ENCODE data around the gene KRT15. TPM values are rescaled to one million over a fixed set of nuclear protein-coding genes. Genes with fewer than 3 reads are reported as not detected.

Gene KRT15
- total and polyA plus RNA-seq, 9 of the 15 experiments (the other 6 are each of a cell fraction or from before 2014, with no cell fraction given), result 0.28 to 4.4 (median 0.56) TPM

DNA sequence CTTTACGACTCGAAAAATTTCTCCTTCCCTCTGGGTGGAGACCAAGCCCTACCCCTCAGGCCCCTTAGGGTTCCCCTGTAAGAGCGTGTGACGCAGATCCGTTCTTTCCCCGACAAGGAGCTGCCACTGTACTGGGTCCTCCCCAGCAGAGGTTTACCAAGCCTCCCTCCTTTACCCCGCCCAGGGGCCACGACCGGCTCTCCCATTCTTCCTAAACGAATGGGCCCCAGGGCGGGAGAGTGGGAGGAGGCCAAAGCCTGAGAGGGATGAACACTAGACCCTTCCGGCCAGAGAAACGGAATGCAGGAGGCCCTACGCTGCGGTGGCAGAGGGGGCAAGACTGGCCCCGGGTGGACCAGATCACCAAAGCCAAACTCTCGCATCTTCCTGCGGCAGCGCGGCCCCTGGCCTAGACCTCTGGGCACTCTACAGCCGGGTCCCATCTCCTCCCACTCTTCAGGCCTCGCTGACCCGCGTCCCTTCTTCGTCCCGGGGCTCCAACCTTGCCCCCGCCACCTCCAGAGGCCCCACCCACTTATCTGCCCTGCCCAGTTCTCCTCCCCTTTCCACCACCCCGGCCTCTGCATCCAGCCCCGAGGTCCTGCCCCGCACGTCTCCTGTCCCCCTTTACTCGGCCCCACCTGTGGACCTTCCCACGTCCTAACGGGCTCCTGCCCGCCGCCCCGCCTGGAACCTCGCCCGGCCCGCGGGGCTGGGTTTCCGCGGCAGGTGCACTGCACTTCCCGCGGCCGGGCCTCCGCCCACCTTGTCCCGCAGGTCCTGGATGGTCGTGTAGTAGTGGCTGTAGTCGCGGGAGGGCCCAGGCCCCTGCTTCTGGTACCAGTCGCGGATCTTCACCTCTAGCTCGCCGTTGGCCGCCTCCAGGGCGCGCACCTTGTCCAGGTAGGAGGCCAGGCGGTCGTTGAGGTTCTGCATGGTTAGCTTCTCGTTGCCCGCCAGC lies 8.7 kb upstream of the KRT15 start (continued):
- TF ChIP-seq ZNF407 (IDR thresholded peaks at IDR 0.05; ENCODE audit: low read depth), result no peak
- TF ChIP-seq THRB (CRISPR knock-in tag; conservative IDR thresholded peaks at IDR 0.05), result no peak
- no peak for TF ChIP-seq SMARCA5 (IDR thresholded peaks at IDR 0.05)
- no peak for TF ChIP-seq TOE1 (IDR thresholded peaks at IDR 0.05; ENCODE audit: borderline replicate concordance)
- no peak for TF ChIP-seq TOE1 (CRISPR knock-in tag; IDR thresholded peaks at IDR 0.05; ENCODE audit: borderline replicate concordance, low read depth)
- TF ChIP-seq PCBP1 (IDR thresholded peaks at IDR 0.05; ENCODE audit: low read depth, low read length, poor library complexity, severe bottlenecking), result peak; percentile 49
- TF ChIP-seq, protein P1, sequence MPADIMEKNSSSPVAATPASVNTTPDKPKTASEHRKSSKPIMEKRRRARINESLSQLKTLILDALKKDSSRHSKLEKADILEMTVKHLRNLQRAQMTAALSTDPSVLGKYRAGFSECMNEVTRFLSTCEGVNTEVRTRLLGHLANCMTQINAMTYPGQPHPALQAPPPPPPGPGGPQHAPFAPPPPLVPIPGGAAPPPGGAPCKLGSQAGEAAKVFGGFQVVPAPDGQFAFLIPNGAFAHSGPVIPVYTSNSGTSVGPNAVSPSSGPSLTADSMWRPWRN (IDR thresholded peaks at IDR 0.05; ENCODE audit: low read depth), result no peak
- peak; percentile 18 for TF ChIP-seq TBP (optimal IDR thresholded peaks at IDR 0.05; ENCODE audit: low read depth, low read length)
- no peak for TF ChIP-seq ZNF124 (CRISPR knock-in tag; IDR thresholded peaks at IDR 0.05)
- TF ChIP-seq RREB1 (CRISPR knock-in tag; IDR thresholded peaks at IDR 0.05), result no peak
